ENCODE measurements around the gene SYT11.

GRCh38 chr1:155880251-155880650 lies 20.9 kb downstream of the SYT11 start:
- TF ChIP-seq CTCF (IDR thresholded peaks at IDR 0.05 in 4 of 5, conservative IDR thresholded peaks at IDR 0.05 in 1 of 5) (no peak), POLR2A (IDR thresholded peaks at IDR 0.05) (no peak)
